ENCODE data around the gene CEBPB. TPM values are rescaled to one million over a fixed set of nuclear protein-coding genes. Genes with fewer than 3 reads are reported as not detected.
"Not testable (repeated sequence)": the region's sequence is repeated elsewhere in the genome, so short reads cannot be mapped to it uniquely, and the experiment has no call there.

The CEBPB gene
- polyA plus RNA-seq, 12 donors: 3.9 to 11.5 (median 5.5) TPM; not detected in 1

DNA sequence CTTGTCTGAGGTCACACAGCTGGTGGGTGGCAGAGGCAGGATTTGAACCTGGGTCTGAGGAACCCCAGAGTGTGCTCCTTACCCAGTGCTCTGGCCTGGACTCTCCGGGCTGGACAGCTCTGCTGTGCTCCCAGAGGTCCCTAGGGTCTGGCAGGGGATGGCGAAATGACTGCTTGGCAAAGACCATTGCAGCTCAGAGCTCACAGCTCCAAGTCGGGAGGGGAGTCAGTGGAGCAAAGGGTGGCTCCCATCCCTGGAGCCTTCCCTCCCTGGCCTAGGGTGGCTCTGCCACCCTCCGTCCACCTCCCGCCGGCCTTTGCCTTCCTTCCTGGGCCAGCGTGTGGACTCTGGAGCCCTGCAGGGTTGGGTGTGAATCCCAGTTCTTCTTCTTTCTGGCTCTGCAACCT, 17.5 kb downstream of the CEBPB start:
- DNase-seq: no peak

DNA sequence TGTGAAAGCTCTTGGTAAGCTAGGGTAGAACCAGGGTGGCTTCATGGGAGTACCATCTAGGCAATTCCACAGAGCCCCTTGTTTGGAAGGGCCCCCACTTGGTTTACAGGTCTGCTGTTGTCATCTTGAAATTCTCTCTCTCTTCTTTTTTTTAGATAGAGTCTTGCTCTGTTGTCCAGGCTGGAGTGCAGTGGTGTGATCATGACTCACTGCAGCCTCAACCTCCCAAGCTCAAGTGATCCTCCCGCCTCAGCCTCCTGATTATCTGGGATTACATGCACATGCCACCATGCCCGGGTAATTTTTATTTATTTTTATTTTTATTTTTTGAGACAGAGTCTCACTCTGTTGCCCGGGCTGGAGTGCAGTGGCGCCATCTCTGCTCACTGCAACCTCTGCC, 18.2 kb downstream of the CEBPB start:
- DNase-seq: not testable (repeated sequence)

DNA sequence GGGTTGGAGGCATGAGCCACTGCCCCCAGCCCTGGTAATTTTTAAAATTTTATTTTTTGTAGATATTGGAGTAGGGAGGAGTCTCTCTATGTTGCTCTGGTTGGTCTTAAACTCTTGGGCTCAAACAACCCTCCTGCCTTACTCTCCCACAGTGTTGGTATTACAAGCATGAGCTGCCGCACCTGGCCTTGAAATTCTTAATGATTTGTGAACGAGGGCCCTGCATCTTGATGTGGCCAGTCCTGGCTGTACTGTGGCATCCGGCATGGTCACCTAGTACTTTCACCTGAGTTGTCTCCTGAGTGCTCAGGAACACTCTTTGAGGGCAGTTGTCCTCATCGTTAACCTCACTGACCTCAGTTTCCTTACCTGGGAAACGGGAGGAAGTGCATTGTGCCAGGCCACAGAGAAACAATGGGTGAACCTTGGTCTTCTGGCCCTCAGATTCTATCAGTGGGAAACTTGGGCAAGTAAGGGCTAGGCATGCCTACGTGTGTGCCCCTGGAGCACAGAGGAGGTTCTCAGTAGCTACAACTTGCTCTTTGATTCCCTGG, 19.5 kb downstream of the CEBPB start:
- DNase-seq: no peak

DNA sequence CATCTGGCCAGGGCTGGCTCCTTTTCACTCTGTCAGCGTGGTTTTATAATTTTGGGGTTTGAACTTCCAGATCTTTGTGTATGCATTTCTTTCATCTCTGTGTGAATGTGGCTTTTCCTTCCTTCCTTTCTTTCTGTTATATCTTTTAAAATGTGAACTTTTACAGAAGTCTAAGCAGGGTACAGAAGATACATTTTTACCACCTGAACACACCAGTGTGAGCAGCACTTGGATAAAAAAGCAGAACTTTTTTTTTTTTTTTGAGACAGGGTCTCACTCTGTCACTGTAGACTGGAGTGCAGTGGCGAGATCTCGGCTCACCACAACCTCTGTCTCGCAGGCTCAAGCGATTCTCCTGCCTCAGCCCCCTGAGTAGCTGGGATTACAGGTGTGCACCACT, 20.5 kb downstream of the CEBPB start:
- DNase-seq: no peak

- no peak for DNase-seq
Measured at GRCh38 chr20:50213531-50214106, 23.0 kb downstream of the CEBPB start.

DNA sequence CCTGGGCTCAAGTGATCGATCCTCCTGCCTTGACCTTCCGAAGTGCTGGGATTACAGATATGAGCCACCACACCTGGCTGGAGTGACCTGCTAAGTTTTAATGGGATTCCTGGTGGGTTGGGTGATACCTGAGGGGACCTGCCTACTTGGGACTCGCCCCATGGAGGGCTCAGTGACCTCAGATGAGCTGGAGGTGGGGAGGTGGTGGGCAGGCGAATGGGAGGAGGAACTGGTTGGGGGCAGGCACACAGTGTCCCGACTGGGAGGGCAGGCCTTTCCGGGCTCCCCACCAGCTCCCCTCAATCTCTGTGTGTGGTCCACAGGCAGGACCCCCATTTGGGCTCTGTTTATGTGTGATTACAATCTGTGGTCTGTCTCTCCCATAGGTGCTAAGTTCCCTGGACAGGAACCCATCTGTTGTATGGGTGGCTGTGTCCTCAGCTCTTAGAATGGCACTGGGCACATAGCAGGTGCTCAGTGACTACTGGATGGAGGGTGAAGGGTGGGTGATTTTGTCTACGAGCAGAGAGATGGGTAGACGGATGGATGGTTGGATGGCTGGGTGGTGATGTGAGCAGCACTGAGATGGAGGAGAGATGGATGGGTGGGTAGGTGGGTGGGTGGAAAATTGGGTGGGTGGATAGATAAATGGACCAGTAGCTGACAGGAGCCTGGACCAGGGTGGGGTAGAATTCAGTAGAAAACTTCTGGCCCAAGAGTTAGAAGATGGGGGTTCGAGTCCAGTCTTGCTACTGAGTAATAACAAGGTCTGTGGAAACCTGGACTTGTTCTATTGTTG, 23.8 kb downstream of the CEBPB start:
- no peak for DNase-seq

DNA sequence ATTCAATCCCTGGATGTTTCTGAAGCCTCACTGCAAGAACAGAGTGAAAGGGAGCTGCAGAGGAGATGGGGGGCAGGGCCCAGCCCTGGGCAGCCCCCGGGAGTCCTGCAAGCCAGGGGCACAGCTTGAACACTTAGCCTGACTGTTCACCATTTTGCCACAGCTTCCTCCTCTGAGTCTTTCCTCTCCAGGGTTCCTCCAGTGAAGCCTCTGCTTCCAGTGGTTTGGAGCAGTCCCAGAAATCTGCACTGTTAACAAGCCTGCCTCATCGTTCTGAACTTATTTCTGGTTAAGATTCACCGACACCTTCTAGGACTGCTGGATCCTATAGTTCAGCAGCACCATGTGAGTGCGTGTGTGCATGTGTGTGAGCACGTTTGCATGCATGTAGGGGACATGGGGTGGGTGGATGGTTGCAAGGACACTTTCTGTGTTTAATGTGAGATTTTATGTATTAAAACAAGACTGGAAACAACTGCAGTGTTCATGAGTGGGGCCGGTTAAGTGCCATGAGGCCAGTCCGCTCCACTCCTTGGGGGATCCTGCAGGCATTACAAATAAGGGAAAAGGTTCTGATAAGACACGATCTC, 24.6 kb downstream of the CEBPB start:
- DNase-seq: no peak

GRCh38 chr20:50215926-50216325, 25.3 kb downstream of the CEBPB start:
- no peak for DNase-seq

DNA sequence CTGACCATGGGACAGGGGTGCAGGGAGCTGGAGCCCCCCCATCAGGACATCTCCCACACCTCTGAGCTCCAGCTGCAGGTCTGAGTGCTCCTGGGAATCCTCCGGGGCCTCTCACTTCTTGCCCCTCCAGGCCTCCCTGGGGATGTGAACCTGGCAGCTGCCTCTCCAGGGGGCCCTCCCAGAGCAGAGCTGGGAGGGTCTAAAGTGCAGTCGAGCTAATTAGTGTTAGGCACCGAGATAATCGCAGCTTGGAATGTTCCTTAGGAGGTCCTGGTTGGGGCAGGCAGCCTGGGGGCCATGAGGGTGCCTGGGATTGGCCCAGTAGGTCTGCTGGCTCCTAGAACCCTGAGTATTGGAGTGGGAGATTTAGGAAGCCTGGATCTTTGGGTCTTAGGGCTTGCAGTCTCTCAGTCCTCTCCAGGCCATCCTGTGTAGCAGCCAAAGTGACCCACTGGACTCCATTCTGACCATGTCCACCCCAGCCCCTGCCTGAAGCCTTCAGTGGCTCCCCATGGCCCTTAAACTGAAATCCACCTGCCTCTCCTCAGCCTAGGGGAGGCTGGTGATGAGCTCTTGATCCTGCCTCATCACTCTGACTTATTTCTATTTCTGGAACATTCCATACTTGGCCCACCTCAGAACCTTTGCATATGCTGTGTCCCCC, 26.0 kb downstream of the CEBPB start:
- DNase-seq: no peak

- DNase-seq: no peak
Measured at GRCh38 chr20:50217207-50217949, 26.7 kb downstream of the CEBPB start.

DNA sequence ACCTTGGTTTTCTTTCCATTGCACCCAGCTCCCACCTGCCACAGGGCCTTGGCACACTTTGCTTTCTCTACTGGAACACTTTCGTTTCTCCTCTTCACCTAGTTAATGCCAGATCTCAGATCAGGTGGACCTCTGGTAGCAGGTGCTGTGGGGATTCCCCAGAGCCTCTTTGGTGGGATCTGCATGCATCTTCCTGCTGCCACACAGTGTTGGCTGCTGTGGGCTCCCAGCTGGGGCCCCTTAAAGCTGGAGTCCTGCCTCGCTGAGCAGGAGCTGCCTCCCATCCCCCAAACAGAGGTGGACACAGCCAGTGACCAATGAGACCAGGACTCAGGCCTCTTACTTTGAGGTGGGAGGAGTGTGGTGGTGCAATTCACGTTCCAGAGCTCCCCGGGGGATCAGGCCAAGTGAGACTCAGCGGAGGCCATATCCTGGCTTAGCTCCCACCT, 28.4 kb downstream of the CEBPB start:
- DNase-seq: no peak

GRCh38 chr20:50219600-50219999, 29.0 kb downstream of the CEBPB start:
- no peak for DNase-seq

GRCh38 chr20:50220093-50220893, 29.7 kb downstream of the CEBPB start:
- no peak for DNase-seq

DNA sequence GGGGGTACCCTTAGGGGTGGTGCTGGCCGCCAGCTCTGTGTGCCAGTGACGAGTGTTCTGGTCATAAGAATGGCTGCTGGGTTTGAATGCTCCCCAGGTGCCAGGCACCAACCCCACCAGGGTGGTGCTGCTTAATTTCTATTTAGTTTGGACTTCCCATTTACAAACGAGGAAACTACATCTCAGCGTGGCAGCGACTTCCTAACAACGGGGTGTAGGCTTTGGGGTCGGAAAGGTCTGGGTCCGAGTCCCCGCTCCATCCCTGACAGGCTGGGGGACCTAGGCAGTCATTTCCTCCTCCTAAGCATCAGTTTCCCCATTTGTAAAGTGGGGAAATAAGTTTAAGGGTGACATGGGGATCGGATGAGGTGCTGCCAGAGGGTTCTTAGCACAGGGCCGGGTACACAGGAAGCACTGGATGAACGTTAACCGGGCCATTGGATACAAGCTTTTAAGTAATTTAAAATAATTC, 30.3 kb downstream of the CEBPB start:
- no peak for DNase-seq

- no peak for DNase-seq
Measured at GRCh38 chr20:50221501-50222308, 31.1 kb downstream of the CEBPB start.

GRCh38 chr20:50222309-50223038, 31.8 kb downstream of the CEBPB start:
- DNase-seq: no peak

GRCh38 chr20:50223039-50224005, 32.7 kb downstream of the CEBPB start:
- no peak for DNase-seq

GRCh38 chr20:50224052-50224451, 33.4 kb downstream of the CEBPB start:
- no peak for DNase-seq

Data from muscle of arm (tissue), 12 donors.